Pancreas (tissue), 10 donors: ENCODE measurements around the gene NANOS3. TPM values are rescaled to one million over a fixed set of nuclear protein-coding genes. Genes with fewer than 3 reads are reported as not detected.

ENCODE experiments used
- ATAC-seq, 4 donors: fragments of 200-7000 bp; cut with Tn5 transposase; one replicate each; pipeline versions ENCODE4 v1.8.0 to v1.9.1; 2020; ENCODE audit warnings: mild to moderate bottlenecking in 4 of 4, moderate library complexity in 4 of 4
- DNase-seq, 6 donors: peaks; one replicate each; pipeline ENCODE4 v3.0.0-alpha.2; 2020
- FAIRE-seq: peaks from 2 replicates; lab custom pipeline; 2012; peaks lifted over from hg19 to GRCh38; lab: Jason Lieb, UNC
- H3K27ac ChIP-seq, 4 donors: fragments of 200-600 bp; sonication (generic); 1 replicate in 3 of 4; 2 replicates in 1 of 4; pipeline versions ENCODE4 v1.5.0 to v1.8.0; 2020
- H3K27me3 ChIP-seq, 4 donors: fragments of 200-600 bp; one replicate each; pipeline ENCODE4 v1.8.0; 2021
- H3K36me3 ChIP-seq, 3 donors: fragments of 200-600 bp; sonication (generic) in 1 of 3; one replicate each; pipeline versions ENCODE4 v1.5.0 to v1.8.0; 2020 to 2021
- H3K4me1 ChIP-seq, 3 donors: fragments of 200-600 bp; one replicate each; pipeline ENCODE4 v1.8.0; 2021
- H3K4me3 ChIP-seq, 4 donors: fragments of 200-600 bp; sonication (generic) in 2 of 4; one replicate each; pipeline versions ENCODE4 v1.5.0 to v1.8.0; 2020 to 2021
- H3K9me3 ChIP-seq, 4 donors: fragments of 200-600 bp; one replicate each; pipeline ENCODE4 v1.8.0; 2021
- WGBS, 2 donors: extraction: QIAGEN DNeasy Blood & Tissue Kit; methylation state at CpG; one replicate each; pipeline ENCODE4 v1.1.7; 2013; 5-methylcytosine and 5-hydroxymethylcytosine counted together
- intact Hi-C, 3 donors: fragments of 100-400 bp; cut with DNase I; formaldehyde crosslinking; loops; one replicate each; pipeline versions ENCODE4 v1.11.1 to v1.14.2; 2022
- polyA plus RNA-seq, 2 donors: library from polyadenylated mRNA; stranded (reverse); fragments of 200-250 nt; gene quantifications; one replicate each; pipeline ENCODE4 v1.2.3, GENCODE V29; 2013
- total RNA-seq, 6 donors: library from RNA; stranded (reverse); fragmentation: NEBNext Ultra II Directional in 4 of 6; extraction: Animal tissue kit (Norgen Biotek cat#: 25700) in 4 of 6; gene quantifications; one replicate each; pipeline versions ENCODE4 v1.2.1 to v1.2.4, GENCODE V29; 2021 to 2023
- TF ChIP-seq, protein P1 (sequence below), 4 donors: fragments of 200-600 bp; sonication (generic) in 3 of 4; IDR thresholded peaks; one replicate each; pipeline versions ENCODE4 v1.5.0 to v1.8.0; 2021; ENCODE audit warnings: antibody characterized with exemption in 4 of 4
- donor health status: healthy with polysubstance abuse.
- donor health status: DM: no; HTN: no; CAD: no; lungs with moderate emphysema.
- donor health status: DM: no; HTN: no; CAD: no.
- donor health status: control.
- donor health status: control.
- donor health status: Bipolar disorder and iron deficiency.
- donor health status: DM: yes; HTN: yes; CAD: no.
- donor health status: DM: no; HTN: no; CAD: no.
- donor health status: DM: no; HTN: no; CAD: no.
- donor health status: DM: yes; HTN: yes; CAD: no.

Gene NANOS3
- total and polyA plus RNA-seq, 8 donors, result 0.39 to 3.1 (median 0.72) TPM; not detected in 2

DNA sequence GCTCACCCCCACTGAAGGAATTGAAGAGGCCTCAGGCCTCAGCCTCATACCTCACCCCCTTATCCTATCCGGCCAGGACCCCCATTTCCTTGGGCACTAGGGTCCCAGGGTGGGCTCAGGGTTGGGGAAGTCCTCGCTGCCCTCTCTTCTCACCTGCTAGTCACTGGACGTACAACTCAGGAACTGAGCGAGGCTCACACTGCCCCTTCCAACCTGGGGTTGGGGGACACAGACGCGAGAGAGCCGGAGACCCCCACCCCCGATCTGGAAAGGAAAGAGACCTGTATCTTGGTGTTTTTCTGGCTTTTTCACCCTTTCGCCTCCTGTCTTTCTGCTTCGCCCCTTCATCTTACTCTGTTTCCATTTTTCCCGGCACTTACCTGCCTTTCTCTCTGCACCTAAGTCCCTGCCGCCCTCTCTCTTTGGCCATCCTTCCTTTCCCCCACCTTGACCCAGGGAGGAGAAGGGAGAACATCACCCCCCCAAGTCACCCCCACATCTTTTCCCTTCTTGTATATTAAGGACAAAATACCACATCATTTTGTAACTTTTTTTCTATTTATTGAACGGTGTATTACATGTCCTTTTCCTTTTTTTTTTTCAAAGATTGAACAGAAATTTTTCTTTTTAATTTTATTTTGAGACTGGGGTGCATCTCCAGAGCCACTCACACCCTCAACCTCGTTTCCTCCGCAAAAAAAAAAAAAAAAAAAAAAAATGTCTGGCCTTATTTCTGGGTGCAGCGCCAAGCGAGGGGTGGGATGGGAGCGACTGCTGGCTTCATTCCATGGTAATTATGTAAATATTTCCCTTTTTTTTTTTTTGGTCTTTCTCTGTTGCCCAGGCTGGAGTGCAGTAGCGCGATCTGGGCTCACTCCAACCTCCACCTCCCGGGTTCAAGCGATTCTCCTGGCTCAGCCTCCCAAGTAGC lies 45.1 kb upstream of the NANOS3 start:
- FAIRE-seq (no peak), ATAC-seq (no peak), DNase-seq (no peak)
- 81 to 83% methylated on average over 21 to 22 of the region's 22 CpGs for WGBS, 2 donors
- H3K4me3 ChIP-seq, result no peak overlapping the region
- H3K4me1 ChIP-seq, result peaks cover 0 to 12% (median 0%) of the 10 kb centered on the region in 3 donors
- no peaks in the 10 kb centered on the region for H3K27me3 ChIP-seq
- H3K27ac ChIP-seq, result no peak overlapping the region
- peaks cover 0 to 20% (median 0%) of the 10 kb centered on the region in 3 donors for H3K36me3 ChIP-seq
- TF ChIP-seq, protein P1, sequence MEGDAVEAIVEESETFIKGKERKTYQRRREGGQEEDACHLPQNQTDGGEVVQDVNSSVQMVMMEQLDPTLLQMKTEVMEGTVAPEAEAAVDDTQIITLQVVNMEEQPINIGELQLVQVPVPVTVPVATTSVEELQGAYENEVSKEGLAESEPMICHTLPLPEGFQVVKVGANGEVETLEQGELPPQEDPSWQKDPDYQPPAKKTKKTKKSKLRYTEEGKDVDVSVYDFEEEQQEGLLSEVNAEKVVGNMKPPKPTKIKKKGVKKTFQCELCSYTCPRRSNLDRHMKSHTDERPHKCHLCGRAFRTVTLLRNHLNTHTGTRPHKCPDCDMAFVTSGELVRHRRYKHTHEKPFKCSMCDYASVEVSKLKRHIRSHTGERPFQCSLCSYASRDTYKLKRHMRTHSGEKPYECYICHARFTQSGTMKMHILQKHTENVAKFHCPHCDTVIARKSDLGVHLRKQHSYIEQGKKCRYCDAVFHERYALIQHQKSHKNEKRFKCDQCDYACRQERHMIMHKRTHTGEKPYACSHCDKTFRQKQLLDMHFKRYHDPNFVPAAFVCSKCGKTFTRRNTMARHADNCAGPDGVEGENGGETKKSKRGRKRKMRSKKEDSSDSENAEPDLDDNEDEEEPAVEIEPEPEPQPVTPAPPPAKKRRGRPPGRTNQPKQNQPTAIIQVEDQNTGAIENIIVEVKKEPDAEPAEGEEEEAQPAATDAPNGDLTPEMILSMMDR (IDR thresholded peaks at IDR 0.05), result no peak
- no peaks in the 10 kb centered on the region for H3K9me3 ChIP-seq
- intact Hi-C loops, result no loop called here

DNA sequence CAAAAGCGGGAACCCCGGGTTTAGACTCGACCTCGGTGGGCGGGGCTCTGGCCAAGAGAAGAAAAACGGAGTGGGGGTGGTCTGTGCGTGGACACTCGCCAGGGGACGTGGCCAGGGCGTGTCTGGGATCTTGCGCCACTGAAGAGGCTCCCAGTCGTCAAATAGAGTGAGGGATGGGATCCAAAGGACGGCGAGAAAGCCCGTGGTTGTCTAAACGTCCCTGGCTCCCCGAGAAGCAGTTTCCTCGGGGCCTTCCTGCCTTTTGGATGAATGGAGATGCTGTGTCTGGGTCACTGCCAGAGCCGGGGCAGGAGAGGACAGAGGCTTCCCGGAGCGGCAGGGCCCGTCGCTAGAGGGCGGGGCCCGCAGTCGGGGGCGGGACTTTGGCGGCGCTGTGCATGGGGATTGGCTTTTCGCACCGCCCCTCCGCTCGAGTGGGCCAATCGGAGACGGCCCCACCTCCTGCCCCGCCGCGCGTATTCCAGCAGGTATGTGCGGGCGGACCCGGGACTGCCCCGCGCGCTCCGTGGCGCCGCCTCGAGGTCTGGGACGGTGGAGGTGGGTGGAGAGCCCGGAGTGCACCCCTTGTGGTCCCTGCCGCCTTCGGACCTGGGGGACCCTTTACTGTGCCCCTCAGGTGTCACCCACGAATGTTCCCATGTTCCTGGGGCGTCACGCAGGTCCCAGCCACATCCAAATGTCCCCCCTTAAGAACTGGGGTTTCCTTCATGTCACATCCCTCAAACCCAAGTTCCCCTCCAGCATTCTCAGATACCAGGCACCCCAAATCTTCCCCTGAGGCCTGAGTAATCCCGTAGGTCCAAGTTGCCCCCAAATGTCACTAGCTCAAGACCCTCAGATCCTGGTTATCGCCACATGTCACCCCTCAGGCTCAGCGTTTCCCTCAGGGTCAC lies 43.3 kb upstream of the NANOS3 start:
- DNase-seq (peak; percentile 92 to 98 (median 97)), FAIRE-seq (no peak), ATAC-seq (peak; percentile 92 to 96 (median 95))
- Histone ChIP-seq H3K27ac (peak overlapping the region; percentile 20 to 72 (median 49)), H3K4me1 (peaks cover 0 to 19% (median 0%) of the 10 kb centered on the region in 3 donors), H3K36me3 (peaks cover 0 to 20% (median 0%) of the 10 kb centered on the region in 3 donors), H3K9me3 (no peaks in the 10 kb centered on the region), H3K4me3 (peak overlapping the region in 3 of 4 donors; percentile 6 to 40 (median 26)), H3K27me3 (no peaks in the 10 kb centered on the region)
- intact Hi-C loops, result no loop called here
- WGBS, 2 donors, result 5 to 6% methylated on average over 41 to 59 of the region's 59 CpGs
- TF ChIP-seq, protein P1 (IDR thresholded peaks at IDR 0.05), result peak in 2 of 4 donors; percentile 11 to 34

DNA sequence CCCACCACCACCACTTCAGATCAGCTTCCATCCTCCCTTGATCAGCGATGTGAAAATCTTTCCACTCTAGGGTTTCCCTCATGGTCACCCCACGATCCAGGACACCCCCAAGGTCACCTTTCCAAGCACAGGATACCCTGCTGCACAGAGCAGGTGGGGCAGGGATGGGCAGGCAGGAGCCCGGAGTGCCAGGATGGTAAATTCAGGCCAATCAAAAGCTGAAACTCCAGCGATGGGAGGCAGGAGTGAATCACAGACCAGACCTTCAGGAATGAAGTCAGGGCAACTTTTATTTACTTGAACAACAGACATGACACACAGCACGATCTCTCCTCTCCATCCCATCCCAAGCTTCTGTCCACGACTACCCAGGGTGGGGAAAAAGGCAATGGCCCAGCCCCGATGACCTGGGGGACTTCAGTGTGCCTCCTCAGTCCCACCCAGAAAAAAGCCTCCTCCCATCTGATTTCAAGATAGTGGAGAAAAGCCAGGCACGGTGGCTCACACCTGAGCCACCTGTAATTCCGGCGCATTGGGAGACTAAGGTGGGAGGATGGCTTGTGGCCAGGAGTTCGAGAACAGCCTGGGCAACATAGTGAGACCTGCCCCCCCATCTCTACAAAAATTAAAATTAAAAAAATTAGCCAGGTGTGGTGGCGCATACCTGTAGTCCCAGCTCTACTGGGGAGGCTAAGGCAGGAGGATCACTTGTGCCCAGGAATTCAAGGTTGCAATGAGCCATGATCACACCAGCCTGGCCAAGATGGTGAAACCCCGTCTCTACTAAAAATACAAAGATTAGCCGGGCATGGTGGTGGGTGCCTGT lies 42.5 kb upstream of the NANOS3 start:
- intact Hi-C loops, result no loop called here
- DNase-seq, result peak in 1 of 6 donors; percentile 19
- no peaks in the 10 kb centered on the region for H3K27me3 ChIP-seq
- 67 to 73% methylated on average over 14 of the region's 14 CpGs for WGBS, 2 donors
- H3K36me3 ChIP-seq, result peaks cover 0 to 20% (median 0%) of the 10 kb centered on the region in 3 donors
- no peak for ATAC-seq
- no peak for FAIRE-seq
- H3K4me3 ChIP-seq, result peak overlapping the region in 1 of 4 donors; percentile 26
- H3K4me1 ChIP-seq, result peaks cover 0 to 22% (median 0%) of the 10 kb centered on the region in 3 donors
- no peaks in the 10 kb centered on the region for H3K9me3 ChIP-seq
- TF ChIP-seq, protein P1 (IDR thresholded peaks at IDR 0.05), result no peak
- peak overlapping the region in 3 of 4 donors; percentile 20 to 72 (median 57) for H3K27ac ChIP-seq
